ENCODE results near the gene ADAM15.

- TF ChIP-seq CTCF (IDR thresholded peaks at IDR 0.05; ENCODE audit: low read length) (no peak), EZH2 (IDR thresholded peaks at IDR 0.05; ENCODE audit: borderline replicate concordance, low read length) (no peak)
Observed at GRCh38 chr1:155016231-155016831, 34.8 kb upstream of the ADAM15 start.

All from OCI-LY1 (cell line).